Keratinocyte (primary cell): ENCODE data around the gene STARD8. TPM values are rescaled to one million over a fixed set of nuclear protein-coding genes. Genes with fewer than 3 reads are reported as not detected.

Experiments used
- DNase-seq: peaks from one replicate; pipeline ENCODE4 v3.0.0-alpha.2; 2011; ENCODE audit warnings: low read depth, missing footprints, low spot score
- FAIRE-seq: peaks from 2 replicates; lab custom pipeline; 2011; peaks lifted over from hg19 to GRCh38; lab: Jason Lieb, UNC
- H2AFZ ChIP-seq: 2 replicates; pipeline ENCODE4 v1.6.0; 2012; ENCODE audit warnings: low read length, control low read depth, inconsistent platforms; ENCODE audit not compliant: control insufficient read depth
- H3K27ac ChIP-seq: 2 replicates; pipeline ENCODE4 v1.5.1; 2011; ENCODE audit warnings: low read length; ENCODE audit not compliant: control insufficient read depth, insufficient read depth
- H3K27me3 ChIP-seq: 3 replicates; pipeline ENCODE4 v1.6.0; 2011; ENCODE audit warnings: low read length; ENCODE audit not compliant: control insufficient read depth, insufficient read depth; ENCODE audit errors: extremely low read depth
- H3K36me3 ChIP-seq, 2 experiments: 2 replicates in 1 of 2; 3 replicates in 1 of 2; pipeline ENCODE4 v1.5.1; 2011; ENCODE audit warnings: low read length in 2 of 2, mild to moderate bottlenecking in 1 of 2; ENCODE audit not compliant: control insufficient read depth in 2 of 2, insufficient read depth in 2 of 2; ENCODE audit errors: extremely low read depth in 1 of 2
- H3K4me1 ChIP-seq: 3 replicates; pipeline ENCODE4 v1.5.1; 2011; ENCODE audit warnings: low read length; ENCODE audit not compliant: control insufficient read depth, insufficient read depth; ENCODE audit errors: extremely low read depth
- H3K4me2 ChIP-seq: 3 replicates; pipeline ENCODE4 v1.6.0; 2011; ENCODE audit warnings: low read depth, low read length; ENCODE audit not compliant: control insufficient read depth, insufficient read depth; ENCODE audit errors: extremely low read depth
- H3K4me3 ChIP-seq, 3 experiments: fragments of 200-600 bp in 1 of 3; sonication (generic) in 1 of 3; 2 replicates in 2 of 3; 3 replicates in 1 of 3; pipeline ENCODE4 v1.5.1; 2011 to 2016; ENCODE audit warnings: low read length in 3 of 3, mild to moderate bottlenecking in 3 of 3, control low read depth in 2 of 3, inconsistent platforms in 1 of 3, low read depth in 1 of 3, mixed read lengths in 1 of 3, mixed run types in 1 of 3, moderate library complexity in 1 of 3; ENCODE audit not compliant: control insufficient read depth in 2 of 3, insufficient read depth in 2 of 3; ENCODE audit errors: extremely low read depth in 1 of 3
- H3K79me2 ChIP-seq: 2 replicates; pipeline ENCODE4 v1.6.0; 2012; ENCODE audit warnings: low read length; ENCODE audit not compliant: control insufficient read depth, insufficient read depth
- H3K9ac ChIP-seq: 3 replicates; pipeline ENCODE4 v1.6.0; 2011; ENCODE audit warnings: low read length; ENCODE audit not compliant: control insufficient read depth, insufficient read depth; ENCODE audit errors: extremely low read depth
- H3K9me1 ChIP-seq: 3 replicates; pipeline ENCODE4 v1.6.0; 2011; ENCODE audit warnings: low read length; ENCODE audit not compliant: control insufficient read depth, insufficient read depth; ENCODE audit errors: extremely low read depth
- H3K9me3 ChIP-seq: 2 replicates; pipeline ENCODE4 v1.5.1; 2012; ENCODE audit warnings: low read depth, low read length; ENCODE audit not compliant: control insufficient read depth
- H4K20me1 ChIP-seq: 3 replicates; pipeline ENCODE4 v1.6.0; 2011; ENCODE audit warnings: low read length; ENCODE audit not compliant: control insufficient read depth, insufficient read depth; ENCODE audit errors: extremely low read depth
- EZH2 ChIP-seq: IDR thresholded peaks from one replicate; pipeline ENCODE4 v1.6.1; 2012; ENCODE audit warnings: inconsistent platforms, mild to moderate bottlenecking, low read length, moderate library complexity
- dilution Hi-C: fragments of 300-500 bp; cut with MboI; formaldehyde crosslinking; loops from one replicate; pipeline ENCODE4 v1.7.0; 2020; ENCODE audit warnings: low sequenced_read_pairs; ENCODE audit not compliant: extremely low pct_ligation_motif_present
- polyA plus RNA-seq, 5 experiments: library from polyadenylated mRNA; depleted of rRNA in 3 of 5; stranded (reverse) in 3 of 5; stranded (forward) in 1 of 5; unstranded in 1 of 5; fragments of >200 nt; gene quantifications; 1 replicate in 1 of 5; 2 replicates in 3 of 5; 3 replicates in 1 of 5; pipeline versions ENCODE4 v1.2.1 to v1.2.3, GENCODE V29; 2011 to 2012; ENCODE audit warnings: missing spikeins in 2 of 5, low read depth in 1 of 5, low replicate concordance in 1 of 5
- TF ChIP-seq, protein P1 (sequence below), 3 experiments: IDR thresholded peaks in 1 of 3; conservative IDR thresholded peaks in 1 of 3; optimal IDR thresholded peaks in 1 of 3; 2 replicates in 2 of 3; 3 replicates in 1 of 3; pipeline versions ENCODE3 to v1.5.1; 2011; ENCODE audit warnings: low read length in 3 of 3, mild to moderate bottlenecking in 3 of 3, moderate library complexity in 2 of 3, control low read depth in 1 of 3, inconsistent platforms in 1 of 3; ENCODE audit not compliant: insufficient read depth in 2 of 3; ENCODE audit errors: extremely low read depth in 1 of 3

Gene STARD8
- polyA plus RNA-seq, 1 donor (not counting 4 experiments of a cell fraction or from before 2014, with no cell fraction given) = 0.07 TPM

DNA sequence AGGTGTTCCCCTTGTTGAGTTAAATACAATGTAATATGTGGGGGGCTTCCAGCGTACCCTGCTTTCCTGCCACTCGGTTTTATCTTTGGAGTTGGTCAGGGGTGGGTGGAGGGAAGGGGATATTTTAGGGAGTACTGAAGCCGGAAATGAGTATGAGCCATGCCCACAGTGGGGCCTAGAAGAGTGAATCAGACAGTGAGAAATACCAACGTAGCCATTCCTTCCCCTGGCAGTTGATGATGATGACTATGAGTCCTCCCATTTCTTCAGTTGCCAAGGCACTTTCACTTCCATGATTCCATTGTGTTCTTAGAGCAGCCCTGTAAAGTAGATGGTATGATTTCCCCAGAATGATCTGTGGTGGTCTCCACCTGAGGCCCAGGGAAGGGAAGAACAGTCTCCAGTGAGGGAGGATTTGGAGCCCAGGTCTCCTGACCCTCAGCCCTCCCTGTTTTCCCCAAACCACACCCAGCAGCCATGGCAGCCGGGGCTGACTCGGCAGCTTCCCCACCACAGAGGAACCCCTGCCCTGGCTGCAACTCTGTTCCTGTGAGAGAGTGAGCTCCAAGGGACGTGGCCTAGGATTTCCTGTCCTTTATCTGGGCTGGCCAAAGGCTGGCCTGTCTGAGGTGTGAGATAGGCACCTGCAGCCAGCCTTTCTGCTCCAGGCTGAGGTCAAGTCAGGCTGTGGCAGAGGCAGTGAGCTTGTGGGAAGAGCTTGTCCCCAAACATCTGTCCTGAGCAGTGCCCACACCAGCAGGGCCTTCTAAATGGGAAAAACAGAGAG is 52.7 kb downstream of the STARD8 start:
- Histone ChIP-seq H3K9ac (no peak overlapping the region), H3K9me1 (no peaks in the 10 kb centered on the region), H3K79me2 (no peaks in the 10 kb centered on the region), H3K4me1 (no peaks in the 10 kb centered on the region), H4K20me1 (no peaks in the 10 kb centered on the region), H3K4me3 (no peak overlapping the region), H3K4me2 (no peak overlapping the region), H3K36me3 (no peaks in the 10 kb centered on the region), H3K27ac (no peak overlapping the region), H2AFZ (no peak overlapping the region), H3K9me3 (no peaks in the 10 kb centered on the region), H3K27me3 (no peaks in the 10 kb centered on the region)
- DNase-seq (no peak), FAIRE-seq (no peak)
- dilution Hi-C loops = no loop called here
- TF ChIP-seq, protein P1, sequence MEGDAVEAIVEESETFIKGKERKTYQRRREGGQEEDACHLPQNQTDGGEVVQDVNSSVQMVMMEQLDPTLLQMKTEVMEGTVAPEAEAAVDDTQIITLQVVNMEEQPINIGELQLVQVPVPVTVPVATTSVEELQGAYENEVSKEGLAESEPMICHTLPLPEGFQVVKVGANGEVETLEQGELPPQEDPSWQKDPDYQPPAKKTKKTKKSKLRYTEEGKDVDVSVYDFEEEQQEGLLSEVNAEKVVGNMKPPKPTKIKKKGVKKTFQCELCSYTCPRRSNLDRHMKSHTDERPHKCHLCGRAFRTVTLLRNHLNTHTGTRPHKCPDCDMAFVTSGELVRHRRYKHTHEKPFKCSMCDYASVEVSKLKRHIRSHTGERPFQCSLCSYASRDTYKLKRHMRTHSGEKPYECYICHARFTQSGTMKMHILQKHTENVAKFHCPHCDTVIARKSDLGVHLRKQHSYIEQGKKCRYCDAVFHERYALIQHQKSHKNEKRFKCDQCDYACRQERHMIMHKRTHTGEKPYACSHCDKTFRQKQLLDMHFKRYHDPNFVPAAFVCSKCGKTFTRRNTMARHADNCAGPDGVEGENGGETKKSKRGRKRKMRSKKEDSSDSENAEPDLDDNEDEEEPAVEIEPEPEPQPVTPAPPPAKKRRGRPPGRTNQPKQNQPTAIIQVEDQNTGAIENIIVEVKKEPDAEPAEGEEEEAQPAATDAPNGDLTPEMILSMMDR (optimal IDR thresholded peaks at IDR 0.05 in 1 of 3, IDR thresholded peaks at IDR 0.05 in 1 of 3, conservative IDR thresholded peaks at IDR 0.05 in 1 of 3; ENCODE audit: extremely low read depth in 1 of 3, insufficient read depth in 2 of 3, low read length in 3 of 3) = no peak
- TF ChIP-seq EZH2 = no peak

DNA sequence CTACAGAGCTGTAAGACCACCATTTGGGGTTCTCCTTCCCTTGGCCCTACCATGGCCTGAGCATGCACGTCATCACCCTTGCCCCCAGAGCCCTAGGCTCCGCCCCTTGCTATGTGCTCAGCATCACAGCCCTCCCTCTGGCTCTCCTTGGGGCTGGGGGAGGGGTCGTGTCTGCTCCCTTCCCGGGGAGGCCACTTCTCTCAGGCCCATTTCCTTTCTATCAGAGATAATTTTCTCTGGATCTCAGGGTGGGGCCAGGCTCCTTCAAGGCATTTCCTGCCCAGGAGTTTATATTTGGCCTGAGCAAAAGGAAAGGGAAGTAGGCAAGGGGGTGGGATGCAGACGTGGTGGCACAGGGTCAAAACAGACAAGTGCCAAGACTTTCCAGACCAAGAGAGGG is 55.9 kb downstream of the STARD8 start:
- Histone ChIP-seq H3K27ac (no peak overlapping the region), H3K4me2 (no peak overlapping the region), H4K20me1 (no peaks in the 10 kb centered on the region), H3K9me1 (no peaks in the 10 kb centered on the region), H3K36me3 (no peaks in the 10 kb centered on the region), H3K4me3 (no peak overlapping the region), H2AFZ (no peak overlapping the region), H3K27me3 (no peaks in the 10 kb centered on the region), H3K9me3 (no peaks in the 10 kb centered on the region), H3K79me2 (no peaks in the 10 kb centered on the region), H3K9ac (no peak overlapping the region), H3K4me1 (no peaks in the 10 kb centered on the region)
- dilution Hi-C loops = no loop called here
- FAIRE-seq = no peak
- no peak for TF ChIP-seq EZH2
- TF ChIP-seq, protein P1 (optimal IDR thresholded peaks at IDR 0.05 in 1 of 3, IDR thresholded peaks at IDR 0.05 in 1 of 3, conservative IDR thresholded peaks at IDR 0.05 in 1 of 3; ENCODE audit: extremely low read depth in 1 of 3, insufficient read depth in 2 of 3, low read length in 3 of 3) = no peak
- no peak for DNase-seq
